ENCODE data around the gene ANO3.

- TF ChIP-seq, protein P1, sequence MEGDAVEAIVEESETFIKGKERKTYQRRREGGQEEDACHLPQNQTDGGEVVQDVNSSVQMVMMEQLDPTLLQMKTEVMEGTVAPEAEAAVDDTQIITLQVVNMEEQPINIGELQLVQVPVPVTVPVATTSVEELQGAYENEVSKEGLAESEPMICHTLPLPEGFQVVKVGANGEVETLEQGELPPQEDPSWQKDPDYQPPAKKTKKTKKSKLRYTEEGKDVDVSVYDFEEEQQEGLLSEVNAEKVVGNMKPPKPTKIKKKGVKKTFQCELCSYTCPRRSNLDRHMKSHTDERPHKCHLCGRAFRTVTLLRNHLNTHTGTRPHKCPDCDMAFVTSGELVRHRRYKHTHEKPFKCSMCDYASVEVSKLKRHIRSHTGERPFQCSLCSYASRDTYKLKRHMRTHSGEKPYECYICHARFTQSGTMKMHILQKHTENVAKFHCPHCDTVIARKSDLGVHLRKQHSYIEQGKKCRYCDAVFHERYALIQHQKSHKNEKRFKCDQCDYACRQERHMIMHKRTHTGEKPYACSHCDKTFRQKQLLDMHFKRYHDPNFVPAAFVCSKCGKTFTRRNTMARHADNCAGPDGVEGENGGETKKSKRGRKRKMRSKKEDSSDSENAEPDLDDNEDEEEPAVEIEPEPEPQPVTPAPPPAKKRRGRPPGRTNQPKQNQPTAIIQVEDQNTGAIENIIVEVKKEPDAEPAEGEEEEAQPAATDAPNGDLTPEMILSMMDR (IDR thresholded peaks at IDR 0.05): no peak
- no peak for TF ChIP-seq POLR2A (IDR thresholded peaks at IDR 0.05)
These were observed 16.8 kb downstream of the ANO3 start for GRCh38 chr11:26348776-26349175.

Measured in right lobe of liver (tissue), 4 donors.